K562 (cell line): ENCODE measurements around the gene RFX7. TPM values are rescaled to one million over a fixed set of nuclear protein-coding genes. Genes with fewer than 3 reads are reported as not detected.

Experiments
- DMBX1 ChIP-seq: fragments of 250-450 bp; sonication (Bioruptor Pico); IDR thresholded peaks from 2 replicates; pipeline ENCODE4 v1.8.0; 2022; ENCODE audit warnings: inconsistent platforms, mild to moderate bottlenecking, moderate library complexity, borderline replicate concordance
- ELF1 ChIP-seq: fragments of 200-800 bp; sonication (Bioruptor generic); IDR thresholded peaks from 2 replicates; pipeline ENCODE4 v1.6.1; 2016; ENCODE audit warnings: missing genetic modification characterization, missing compliant biosample characterization
- FOSL1 ChIP-seq: fragments of 200-800 bp; sonication (Bioruptor generic); conservative IDR thresholded peaks from 2 replicates; pipeline ENCODE4 v1.6.1; 2016; ENCODE audit warnings: missing genetic modification characterization, missing compliant biosample characterization
- KAT2B ChIP-seq: IDR thresholded peaks from one replicate; pipeline ENCODE4 v1.6.1; 2012; ENCODE audit warnings: low read depth, mild to moderate bottlenecking, control low read depth, inconsistent platforms, low read length, moderate library complexity
- KDM1A ChIP-seq, 2 experiments: fragments of 450-650 bp; IDR thresholded peaks; 2 replicates each; pipeline ENCODE4 v1.6.1; 2016; ENCODE audit warnings: mild to moderate bottlenecking in 2 of 2
- KLF13 ChIP-seq: fragments of 450-650 bp; IDR thresholded peaks from 2 replicates; pipeline ENCODE4 v1.6.1; 2016; ENCODE audit warnings: missing genetic modification characterization, low read depth, mild to moderate bottlenecking, missing compliant biosample characterization, moderate library complexity, borderline replicate concordance
- MTA2 ChIP-seq: fragments of 450-650 bp; IDR thresholded peaks from 2 replicates; pipeline ENCODE4 v1.6.1; 2016; ENCODE audit warnings: low read depth
- NFRKB ChIP-seq: fragments of 450-650 bp; IDR thresholded peaks from 2 replicates; pipeline ENCODE4 v1.6.1; 2016; ENCODE audit warnings: low read depth
- RERE ChIP-seq: sonication (generic); formaldehyde crosslinking; IDR thresholded peaks from 2 replicates; pipeline ENCODE4 v1.8.0; 2023; ENCODE audit warnings: missing genetic modification reagents, mild to moderate bottlenecking, borderline replicate concordance
- SETDB1 ChIP-seq: IDR thresholded peaks from one replicate; pipeline ENCODE4 v1.6.1; 2012; ENCODE audit warnings: low read length, control low read depth, inconsistent platforms
- SIRT6 ChIP-seq: IDR thresholded peaks from one replicate; pipeline ENCODE4 v1.6.1; 2012; ENCODE audit warnings: low read depth, mild to moderate bottlenecking, control low read depth, inconsistent platforms, low read length, moderate library complexity
- SNRNP70 ChIP-seq: fragments of 200-400 bp; formaldehyde crosslinking; optimal IDR thresholded peaks from 2 replicates; pipeline ENCODE3; 2017; ENCODE audit warnings: low read depth, low read length
- TBP ChIP-seq: optimal IDR thresholded peaks from 2 replicates; pipeline ENCODE3; 2011; ENCODE audit warnings: low read depth, low read length, improper control_type of control experiment
- TRIM28 ChIP-seq: fragments of 450-650 bp; IDR thresholded peaks from 2 replicates; pipeline ENCODE4 v1.6.1; 2017
- TSHZ1 ChIP-seq: fragments of 250-450 bp; sonication (Bioruptor Pico); IDR thresholded peaks from 2 replicates; pipeline ENCODE4 v1.4.0; 2020; ENCODE audit warnings: mild to moderate bottlenecking, moderate library complexity
- ZFP91 ChIP-seq: sonication (generic); formaldehyde crosslinking; IDR thresholded peaks from 2 replicates; pipeline ENCODE4 v1.8.0; 2022; ENCODE audit warnings: mild to moderate bottlenecking, missing genetic modification reagents
- ZNF23 ChIP-seq: fragments of 250-450 bp; sonication (Bioruptor Pico); IDR thresholded peaks from 2 replicates; pipeline ENCODE4 v1.4.0; 2020; ENCODE audit warnings: mild to moderate bottlenecking
- ZNF431 ChIP-seq: sonication (generic); formaldehyde crosslinking; IDR thresholded peaks from 2 replicates; pipeline ENCODE4 v1.8.0; 2022; ENCODE audit warnings: mild to moderate bottlenecking, missing genetic modification reagents
- polyA plus RNA-seq, 8 experiments: library from polyadenylated mRNA; depleted of rRNA in 4 of 8; stranded (reverse) in 5 of 8; unstranded in 3 of 8; fragments of >200 nt; fragmentation: Nextera tagmentation in 2 of 8; fragmentation: Illumina TruSeq in 1 of 8; extraction: Ambion mirVana in 2 of 8; extraction: Trizol in 1 of 8; gene quantifications; 2 replicates each; pipeline versions ENCODE4 v1.2.1 to v1.2.3, GENCODE V29; 2011 to 2014; ENCODE audit warnings: inconsistent platforms in 1 of 8, missing spikeins in 1 of 8
- total RNA-seq, 7 experiments: library from RNA; depleted of rRNA in 6 of 7; stranded (reverse); fragments of >200 nt in 6 of 7; fragmentation: Illumina TruSeq in 2 of 7; extraction: Trizol in 2 of 7; gene quantifications; 2 replicates each; pipeline versions ENCODE4 v1.2.1 to v1.2.3, GENCODE V29; 2011 to 2021; ENCODE audit warnings: low replicate concordance in 1 of 7

The RFX7 gene
- total and polyA plus RNA-seq, 9 of the 15 experiments (the other 6 are each of a cell fraction or from before 2014, with no cell fraction given) = 2.4 to 17.9 (median 6.3) TPM

GRCh38 chr15:56243163-56244037 is at the start of gene RFX7 (continued):
- TF ChIP-seq SETDB1 (no peak), KAT2B (no peak), MTA2 (no peak), ZNF23 (no peak), ZNF431 (CRISPR knock-in tag) (no peak), ZFP91 (CRISPR knock-in tag) (no peak), NFRKB (no peak), FOSL1 (tag) (no peak), ELF1 (tag) (no peak), TSHZ1 (CRISPR knock-in tag) (no peak), TRIM28 (no peak), TBP (peak; percentile 44), KDM1A (IDR thresholded peaks at IDR 0.05) (peak in 1 of 2 experiments; percentile 90; a peak in 2 of 4 replicates), KLF13 (tag) (no peak), RERE (CRISPR knock-in tag) (no peak), DMBX1 (CRISPR knock-in tag) (no peak), SNRNP70 (no peak), SIRT6 (no peak)
